ENCODE results near the gene EPS8L3. TPM values are rescaled to one million over a fixed set of nuclear protein-coding genes. Genes with fewer than 3 reads are reported as not detected.
"Not testable (repeated sequence)": the region's sequence is repeated elsewhere in the genome, so short reads cannot be mapped to it uniquely, and the experiment has no call there.

Gene EPS8L3
- total and polyA plus RNA-seq, 2 donors (not counting 3 experiments of a cell fraction or from before 2014, with no cell fraction given): not detected

DNA sequence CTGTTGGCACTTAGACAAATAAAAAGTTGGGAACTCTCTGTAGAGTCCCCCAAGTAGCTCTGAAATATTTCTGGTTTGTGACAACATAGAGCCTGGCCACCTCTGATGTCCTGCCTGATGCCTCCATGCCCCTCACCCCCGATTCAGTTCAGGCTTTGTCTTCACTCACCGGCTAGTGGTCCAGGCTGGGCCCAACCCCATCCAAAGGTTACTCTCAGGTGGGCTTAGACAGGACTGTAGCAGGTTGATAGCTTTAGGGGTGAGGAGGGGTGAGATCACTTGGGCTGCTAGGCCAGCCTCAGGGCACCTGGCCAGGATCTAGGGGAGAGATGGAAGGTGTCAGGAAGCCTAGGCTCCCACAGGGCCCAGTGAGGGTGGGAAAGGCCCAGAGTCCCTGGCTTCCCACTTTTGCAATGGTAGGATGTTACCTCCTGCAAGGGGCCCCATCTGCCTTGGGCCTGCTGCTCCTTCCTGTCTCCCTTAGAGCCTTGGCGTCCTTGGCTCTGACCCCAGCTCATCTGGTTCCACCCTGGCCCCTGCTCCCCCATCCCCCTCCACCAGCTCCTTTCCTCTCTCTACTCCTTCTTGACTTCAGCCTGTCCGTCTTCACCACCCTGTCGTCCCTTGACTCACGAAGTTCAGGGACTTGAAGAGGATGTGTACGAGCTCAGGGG lies 6.7 kb downstream of the EPS8L3 start:
- Histone ChIP-seq H3K4me3 (replicated peaks in 1 of 3; ENCODE audit: insufficient read depth in 1 of 3, low read depth in 1 of 3, low read length in 3 of 3) (no peak overlapping the region), H3K79me2 (ENCODE audit: control insufficient read depth, insufficient read depth, low read length) (no peaks in the 10 kb centered on the region), H4K20me1 (replicated peaks; ENCODE audit: control insufficient read depth, extremely low read depth, insufficient read depth, low read length) (no peaks in the 10 kb centered on the region), H3K9me1 (replicated peaks; ENCODE audit: control insufficient read depth, extremely low read depth, insufficient read depth, low read length) (no peaks in the 10 kb centered on the region), H3K36me3 (ENCODE audit: control insufficient read depth in 2 of 2, extremely low read depth in 1 of 2, insufficient read depth in 2 of 2, low read length in 2 of 2) (no peaks in the 10 kb centered on the region), H3K9me3 (replicated peaks; ENCODE audit: control insufficient read depth, insufficient read depth, low read length) (no peaks in the 10 kb centered on the region), H3K27ac (ENCODE audit: insufficient read depth, low read depth, low read length) (no peak overlapping the region), H3K9ac (replicated peaks; ENCODE audit: extremely low read depth, insufficient read depth, low read length) (no peak overlapping the region), H2AFZ (ENCODE audit: low read depth, low read length) (no peak overlapping the region), H3K4me1 (ENCODE audit: control insufficient read depth, extremely low read depth, insufficient read depth, low read length) (no peaks in the 10 kb centered on the region), H3K4me2 (ENCODE audit: insufficient read depth, low read length) (no peak overlapping the region), H3K27me3 (ENCODE audit: control insufficient read depth in 2 of 2, insufficient read depth in 2 of 2, low read length in 2 of 2) (peaks cover 4 to 6% of the 10 kb centered on the region in 2 experiments)
- POLR2A ChIA-PET: interaction anchor here (1.1 kb wide), 1 partner anchor 17 kb away, joined by 3 read pairs; no protein-coding TSS in a partner anchor
- no peak for TF ChIP-seq MYC (IDR thresholded peaks at IDR 0.05; ENCODE audit: low read depth, low read length)
- TF ChIP-seq JUN (IDR thresholded peaks at IDR 0.05; ENCODE audit: borderline replicate concordance, insufficient read depth, insufficient read length, low read depth): no peak
- TF ChIP-seq, protein P1, sequence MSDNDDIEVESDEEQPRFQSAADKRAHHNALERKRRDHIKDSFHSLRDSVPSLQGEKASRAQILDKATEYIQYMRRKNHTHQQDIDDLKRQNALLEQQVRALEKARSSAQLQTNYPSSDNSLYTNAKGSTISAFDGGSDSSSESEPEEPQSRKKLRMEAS (IDR thresholded peaks at IDR 0.05; ENCODE audit: insufficient read depth, insufficient read length): no peak
- TF ChIP-seq FOS (IDR thresholded peaks at IDR 0.05; ENCODE audit: borderline replicate concordance, insufficient read depth, low read length): no peak
- no peak for TF ChIP-seq POLR2A (IDR thresholded peaks at IDR 0.05; ENCODE audit: low read depth, low read length)
- TF ChIP-seq GATA2 (IDR thresholded peaks at IDR 0.05; ENCODE audit: insufficient read depth, insufficient read length, low read depth, low read length): no peak
- no peak for TF ChIP-seq POLR2AphosphoS5 (IDR thresholded peaks at IDR 0.05; ENCODE audit: insufficient read depth, low read depth, low read length)
- no peak for TF ChIP-seq EZH2 (IDR thresholded peaks at IDR 0.05; ENCODE audit: borderline replicate concordance, low read depth, low read length, severe bottlenecking)
- no peak for TF ChIP-seq CTCF (IDR thresholded peaks at IDR 0.05; ENCODE audit: extremely low read depth in 1 of 2, insufficient read depth in 1 of 2, low read depth in 1 of 2, low read length in 2 of 2)
- CTCF ChIA-PET: interaction anchor here (1.0 to 2.3 kb wide), 4 partner anchors 8 to 211 kb away, joined by 3 to 9 read pairs (median 4); no protein-coding TSS in a partner anchor
- dilution Hi-C loops (cut with MboI; ENCODE audit: extremely low pct_ligation_motif_present, low sequenced_read_pairs): no loop called here
- no TSS peak for BruUV-seq (replicated peaks)
- DNase-seq (ENCODE audit: low read depth, low spot score): no peak
- no peak for FAIRE-seq
- intact Hi-C loops (cut with micrococcal nuclease): no loop called here

DNA sequence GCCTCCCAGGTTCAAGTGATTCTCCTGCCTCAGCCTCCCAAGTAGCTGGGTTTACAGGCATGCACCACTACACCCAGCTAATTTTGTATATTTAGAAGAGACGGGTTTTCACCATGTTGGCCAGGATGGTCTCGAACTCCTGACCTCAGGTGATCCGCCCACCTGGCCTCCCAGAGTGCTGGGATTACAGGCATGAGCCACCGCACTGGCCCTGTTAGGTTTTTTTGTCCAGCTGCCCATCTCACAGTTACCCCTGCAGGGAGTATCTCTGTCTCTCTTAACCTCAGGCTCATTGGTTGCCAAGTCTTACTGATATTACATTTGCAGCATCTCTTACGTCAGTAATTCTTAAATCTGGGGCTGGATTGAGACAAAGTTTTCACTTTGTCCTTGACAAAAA lies 7.4 kb downstream of the EPS8L3 start:
- H3K9me1 ChIP-seq (replicated peaks; ENCODE audit: control insufficient read depth, extremely low read depth, insufficient read depth, low read length); POLR2A ChIA-PET; BruUV-seq (replicated peaks); H3K4me3 ChIP-seq (replicated peaks in 1 of 3; ENCODE audit: insufficient read depth in 1 of 3, low read depth in 1 of 3, low read length in 3 of 3); FAIRE-seq; intact Hi-C loops (cut with micrococcal nuclease); H3K27me3 ChIP-seq (ENCODE audit: control insufficient read depth in 2 of 2, insufficient read depth in 2 of 2, low read length in 2 of 2); H3K4me1 ChIP-seq (ENCODE audit: control insufficient read depth, extremely low read depth, insufficient read depth, low read length); H3K9ac ChIP-seq (replicated peaks; ENCODE audit: extremely low read depth, insufficient read depth, low read length); DNase-seq (ENCODE audit: low read depth, low spot score); dilution Hi-C loops (cut with MboI; ENCODE audit: extremely low pct_ligation_motif_present, low sequenced_read_pairs); H3K9me3 ChIP-seq (replicated peaks; ENCODE audit: control insufficient read depth, insufficient read depth, low read length); H4K20me1 ChIP-seq (replicated peaks; ENCODE audit: control insufficient read depth, extremely low read depth, insufficient read depth, low read length); H3K36me3 ChIP-seq (ENCODE audit: control insufficient read depth in 2 of 2, extremely low read depth in 1 of 2, insufficient read depth in 2 of 2, low read length in 2 of 2); H3K4me2 ChIP-seq (ENCODE audit: insufficient read depth, low read length); H2AFZ ChIP-seq (ENCODE audit: low read depth, low read length); H3K27ac ChIP-seq (ENCODE audit: insufficient read depth, low read depth, low read length); H3K79me2 ChIP-seq (ENCODE audit: control insufficient read depth, insufficient read depth, low read length): not testable (repeated sequence)
- CTCF ChIA-PET: interaction anchor here (1.0 to 2.3 kb wide), 2 partner anchors 16 to 116 kb away, joined by 3 to 9 read pairs; no protein-coding TSS in a partner anchor

Measured in endothelial cell of umbilical vein (primary cell).